Hypothalamus (tissue), 51 donors: ENCODE measurements around the gene ZG16B.

ENCODE experiments used
- DNase-seq, 51 donors: peaks; one replicate each; lab custom pipeline; 2025; lab: John Stamatoyannopoulos, UW

The ZG16B gene

GRCh38 chr16:2829501-2830354 is at the start of gene ZG16B:
TSS of gene ZG16B (plus strand) at chr16:2830303. CDS start at chr16:2830442, 139 bp downstream.
- no peak for DNase-seq

GRCh38 chr16:2782583-2783351 is 47.3 kb upstream of the ZG16B start:
- no peak for DNase-seq

GRCh38 chr16:2783581-2784357 is 46.3 kb upstream of the ZG16B start:
- DNase-seq: no peak

GRCh38 chr16:2784358-2785100 is 45.6 kb upstream of the ZG16B start:
- no peak for DNase-seq

GRCh38 chr16:2785101-2785991 is 44.8 kb upstream of the ZG16B start:
- no peak for DNase-seq

- DNase-seq: no peak
Observed at GRCh38 chr16:2786061-2786825, 43.9 kb upstream of the ZG16B start.

GRCh38 chr16:2786826-2787151 is 43.3 kb upstream of the ZG16B start:
- DNase-seq: no peak

GRCh38 chr16:2787406-2787805 is 42.7 kb upstream of the ZG16B start, which contains the start of gene PRSS33:
TSS of gene PRSS33 (minus strand) at chr16:2787560. CDS start at chr16:2786547, 1,013 bp downstream.
- no peak for DNase-seq

GRCh38 chr16:2787961-2788360 is 42.1 kb upstream of the ZG16B start:
- no peak for DNase-seq

GRCh38 chr16:2790631-2791030 is 39.5 kb upstream of the ZG16B start:
- no peak for DNase-seq

GRCh38 chr16:2791174-2791573 is 38.9 kb upstream of the ZG16B start:
- DNase-seq: no peak

GRCh38 chr16:2792940-2793339 is 37.2 kb upstream of the ZG16B start:
- DNase-seq: no peak

GRCh38 chr16:2795395-2796143 is 34.5 kb upstream of the ZG16B start:
- no peak for DNase-seq

- no peak for DNase-seq
Observed at GRCh38 chr16:2798723-2799204, 31.3 kb upstream of the ZG16B start.

GRCh38 chr16:2799205-2799858 is 30.8 kb upstream of the ZG16B start:
- no peak for DNase-seq

- no peak for DNase-seq
Observed at GRCh38 chr16:2799859-2800226, 30.3 kb upstream of the ZG16B start.

- no peak for DNase-seq
Observed at GRCh38 chr16:2803545-2804195, 26.4 kb upstream of the ZG16B start.
